K562 (cell line): ENCODE results near the gene PTPN5. TPM values are rescaled to one million over a fixed set of nuclear protein-coding genes. Genes with fewer than 3 reads are reported as not detected.

Experiments used
- CBFA2T2 ChIP-seq: fragments of 450-650 bp; conservative IDR thresholded peaks from 2 replicates; pipeline ENCODE4 v1.6.1; 2017; ENCODE audit warnings: mild to moderate bottlenecking
- CREM ChIP-seq: IDR thresholded peaks from 2 replicates; pipeline ENCODE4 v1.6.1; 2014; ENCODE audit warnings: antibody characterized with exemption, low read depth
- ERF ChIP-seq: fragments of 450-650 bp; formaldehyde crosslinking; IDR thresholded peaks from 2 replicates; pipeline ENCODE4 v1.4.0; 2020; ENCODE audit warnings: mild to moderate bottlenecking, mixed read lengths
- FOXK1 ChIP-seq: sonication (generic); formaldehyde crosslinking; IDR thresholded peaks from 2 replicates; pipeline ENCODE4 v1.8.0; 2022; ENCODE audit warnings: missing genetic modification reagents, mild to moderate bottlenecking, borderline replicate concordance
- HIVEP1 ChIP-seq: fragments of 250-450 bp; sonication (Bioruptor Pico); IDR thresholded peaks from 2 replicates; pipeline ENCODE4 v1.4.0; 2020; ENCODE audit warnings: mild to moderate bottlenecking
- HNRNPK ChIP-seq: fragments of 200-400 bp; formaldehyde crosslinking; IDR thresholded peaks from one replicate; pipeline ENCODE4 v1.6.1; 2018; ENCODE audit warnings: mild to moderate bottlenecking, low read depth, low read length; ENCODE audit not compliant: poor library complexity, severe bottlenecking
- MAZ ChIP-seq, 2 experiments: fragments of 450-650 bp in 1 of 2; sonication (generic) in 1 of 2; formaldehyde crosslinking; IDR thresholded peaks in 1 of 2; conservative IDR thresholded peaks in 1 of 2; 2 replicates each; pipeline versions ENCODE4 v1.4.0 to v1.5.0; 2020; ENCODE audit warnings: mild to moderate bottlenecking in 1 of 2, missing genetic modification reagents in 1 of 2
- ZBTB17 ChIP-seq: fragments of 450-650 bp; formaldehyde crosslinking; IDR thresholded peaks from 2 replicates; pipeline ENCODE4 v1.4.0; 2020; ENCODE audit warnings: mild to moderate bottlenecking
- ZC3H11A ChIP-seq: IDR thresholded peaks from 2 replicates; pipeline ENCODE4 v1.6.1; 2012; ENCODE audit warnings: low read depth, low read length, improper control_type of control experiment
- polyA plus RNA-seq, 8 experiments: library from polyadenylated mRNA; depleted of rRNA in 4 of 8; stranded (reverse) in 5 of 8; unstranded in 3 of 8; fragments of >200 nt; fragmentation: Nextera tagmentation in 2 of 8; fragmentation: Illumina TruSeq in 1 of 8; extraction: Ambion mirVana in 2 of 8; extraction: Trizol in 1 of 8; gene quantifications; 2 replicates each; pipeline versions ENCODE4 v1.2.1 to v1.2.3, GENCODE V29; 2011 to 2014; ENCODE audit warnings: inconsistent platforms in 1 of 8, missing spikeins in 1 of 8
- total RNA-seq, 7 experiments: library from RNA; depleted of rRNA in 6 of 7; stranded (reverse); fragments of >200 nt in 6 of 7; fragmentation: Illumina TruSeq in 2 of 7; extraction: Trizol in 2 of 7; gene quantifications; 2 replicates each; pipeline versions ENCODE4 v1.2.1 to v1.2.3, GENCODE V29; 2011 to 2021; ENCODE audit warnings: low replicate concordance in 1 of 7
- TF ChIP-seq, protein P1 (sequence below): sonication (generic); formaldehyde crosslinking; IDR thresholded peaks from 2 replicates; pipeline ENCODE4 v1.8.0; 2022; ENCODE audit warnings: mild to moderate bottlenecking, missing genetic modification reagents
- TF ChIP-seq, protein P2 (sequence below): sonication (generic); formaldehyde crosslinking; IDR thresholded peaks from 2 replicates; pipeline ENCODE4 v1.8.1; 2023; ENCODE audit warnings: mild to moderate bottlenecking, missing genetic modification reagents
- TF ChIP-seq, protein P3 (sequence below): fragments of 250-450 bp; sonication (Bioruptor Pico); IDR thresholded peaks from 2 replicates; pipeline ENCODE4 v1.5.0; 2022; ENCODE audit warnings: mild to moderate bottlenecking
- TF ChIP-seq, protein P4 (sequence below), 2 experiments: fragments of 450-650 bp; formaldehyde crosslinking in 1 of 2; IDR thresholded peaks; 2 replicates each; pipeline versions ENCODE4 v1.4.0 to v1.6.1; 2014 to 2020; ENCODE audit warnings: mild to moderate bottlenecking in 2 of 2, borderline replicate concordance in 1 of 2, low read depth in 1 of 2

The PTPN5 gene
- total and polyA plus RNA-seq, 9 of the 15 experiments (the other 6 are each of a cell fraction or from before 2014, with no cell fraction given) = not detected

- TF ChIP-seq, protein P1, sequence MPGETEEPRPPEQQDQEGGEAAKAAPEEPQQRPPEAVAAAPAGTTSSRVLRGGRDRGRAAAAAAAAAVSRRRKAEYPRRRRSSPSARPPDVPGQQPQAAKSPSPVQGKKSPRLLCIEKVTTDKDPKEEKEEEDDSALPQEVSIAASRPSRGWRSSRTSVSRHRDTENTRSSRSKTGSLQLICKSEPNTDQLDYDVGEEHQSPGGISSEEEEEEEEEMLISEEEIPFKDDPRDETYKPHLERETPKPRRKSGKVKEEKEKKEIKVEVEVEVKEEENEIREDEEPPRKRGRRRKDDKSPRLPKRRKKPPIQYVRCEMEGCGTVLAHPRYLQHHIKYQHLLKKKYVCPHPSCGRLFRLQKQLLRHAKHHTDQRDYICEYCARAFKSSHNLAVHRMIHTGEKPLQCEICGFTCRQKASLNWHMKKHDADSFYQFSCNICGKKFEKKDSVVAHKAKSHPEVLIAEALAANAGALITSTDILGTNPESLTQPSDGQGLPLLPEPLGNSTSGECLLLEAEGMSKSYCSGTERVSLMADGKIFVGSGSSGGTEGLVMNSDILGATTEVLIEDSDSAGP (CRISPR knock-in tag) = no peak
- TF ChIP-seq, protein P2, sequence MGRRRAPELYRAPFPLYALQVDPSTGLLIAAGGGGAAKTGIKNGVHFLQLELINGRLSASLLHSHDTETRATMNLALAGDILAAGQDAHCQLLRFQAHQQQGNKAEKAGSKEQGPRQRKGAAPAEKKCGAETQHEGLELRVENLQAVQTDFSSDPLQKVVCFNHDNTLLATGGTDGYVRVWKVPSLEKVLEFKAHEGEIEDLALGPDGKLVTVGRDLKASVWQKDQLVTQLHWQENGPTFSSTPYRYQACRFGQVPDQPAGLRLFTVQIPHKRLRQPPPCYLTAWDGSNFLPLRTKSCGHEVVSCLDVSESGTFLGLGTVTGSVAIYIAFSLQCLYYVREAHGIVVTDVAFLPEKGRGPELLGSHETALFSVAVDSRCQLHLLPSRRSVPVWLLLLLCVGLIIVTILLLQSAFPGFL (CRISPR knock-in tag) = no peak
- TF ChIP-seq, protein P3, sequence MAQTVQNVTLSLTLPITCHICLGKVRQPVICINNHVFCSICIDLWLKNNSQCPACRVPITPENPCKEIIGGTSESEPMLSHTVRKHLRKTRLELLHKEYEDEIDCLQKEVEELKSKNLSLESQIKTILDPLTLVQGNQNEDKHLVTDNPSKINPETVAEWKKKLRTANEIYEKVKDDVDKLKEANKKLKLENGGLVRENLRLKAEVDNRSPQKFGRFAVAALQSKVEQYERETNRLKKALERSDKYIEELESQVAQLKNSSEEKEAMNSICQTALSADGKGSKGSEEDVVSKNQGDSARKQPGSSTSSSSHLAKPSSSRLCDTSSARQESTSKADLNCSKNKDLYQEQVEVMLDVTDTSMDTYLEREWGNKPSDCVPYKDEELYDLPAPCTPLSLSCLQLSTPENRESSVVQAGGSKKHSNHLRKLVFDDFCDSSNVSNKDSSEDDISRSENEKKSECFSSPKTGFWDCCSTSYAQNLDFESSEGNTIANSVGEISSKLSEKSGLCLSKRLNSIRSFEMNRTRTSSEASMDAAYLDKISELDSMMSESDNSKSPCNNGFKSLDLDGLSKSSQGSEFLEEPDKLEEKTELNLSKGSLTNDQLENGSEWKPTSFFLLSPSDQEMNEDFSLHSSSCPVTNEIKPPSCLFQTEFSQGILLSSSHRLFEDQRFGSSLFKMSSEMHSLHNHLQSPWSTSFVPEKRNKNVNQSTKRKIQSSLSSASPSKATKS = no peak
- TF ChIP-seq CREM (peak; percentile 82), ZBTB17 (CRISPR knock-in tag) (no peak), HNRNPK (no peak), ZC3H11A (no peak), CBFA2T2 (peak; percentile 23; the same call in 1 of the 2 replicates), ERF (CRISPR knock-in tag) (no peak), FOXK1 (no peak), HIVEP1 (CRISPR knock-in tag) (no peak), MAZ (CRISPR knock-in tag; conservative IDR thresholded peaks at IDR 0.05 in 1 of 2, IDR thresholded peaks at IDR 0.05 in 1 of 2) (peak in 1 of 2 experiments; percentile 9; a peak in 1 of 4 replicates)
- TF ChIP-seq, protein P4, sequence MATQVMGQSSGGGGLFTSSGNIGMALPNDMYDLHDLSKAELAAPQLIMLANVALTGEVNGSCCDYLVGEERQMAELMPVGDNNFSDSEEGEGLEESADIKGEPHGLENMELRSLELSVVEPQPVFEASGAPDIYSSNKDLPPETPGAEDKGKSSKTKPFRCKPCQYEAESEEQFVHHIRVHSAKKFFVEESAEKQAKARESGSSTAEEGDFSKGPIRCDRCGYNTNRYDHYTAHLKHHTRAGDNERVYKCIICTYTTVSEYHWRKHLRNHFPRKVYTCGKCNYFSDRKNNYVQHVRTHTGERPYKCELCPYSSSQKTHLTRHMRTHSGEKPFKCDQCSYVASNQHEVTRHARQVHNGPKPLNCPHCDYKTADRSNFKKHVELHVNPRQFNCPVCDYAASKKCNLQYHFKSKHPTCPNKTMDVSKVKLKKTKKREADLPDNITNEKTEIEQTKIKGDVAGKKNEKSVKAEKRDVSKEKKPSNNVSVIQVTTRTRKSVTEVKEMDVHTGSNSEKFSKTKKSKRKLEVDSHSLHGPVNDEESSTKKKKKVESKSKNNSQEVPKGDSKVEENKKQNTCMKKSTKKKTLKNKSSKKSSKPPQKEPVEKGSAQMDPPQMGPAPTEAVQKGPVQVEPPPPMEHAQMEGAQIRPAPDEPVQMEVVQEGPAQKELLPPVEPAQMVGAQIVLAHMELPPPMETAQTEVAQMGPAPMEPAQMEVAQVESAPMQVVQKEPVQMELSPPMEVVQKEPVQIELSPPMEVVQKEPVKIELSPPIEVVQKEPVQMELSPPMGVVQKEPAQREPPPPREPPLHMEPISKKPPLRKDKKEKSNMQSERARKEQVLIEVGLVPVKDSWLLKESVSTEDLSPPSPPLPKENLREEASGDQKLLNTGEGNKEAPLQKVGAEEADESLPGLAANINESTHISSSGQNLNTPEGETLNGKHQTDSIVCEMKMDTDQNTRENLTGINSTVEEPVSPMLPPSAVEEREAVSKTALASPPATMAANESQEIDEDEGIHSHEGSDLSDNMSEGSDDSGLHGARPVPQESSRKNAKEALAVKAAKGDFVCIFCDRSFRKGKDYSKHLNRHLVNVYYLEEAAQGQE (IDR thresholded peaks at IDR 0.05; ENCODE audit: borderline replicate concordance) = peak; percentile 19; the same call in 1 of the 2 replicates
- TF ChIP-seq, protein P4 (CRISPR knock-in tag; IDR thresholded peaks at IDR 0.05; ENCODE audit: low read depth) = no peak; the same call in 1 of the 2 replicates
Observed at GRCh38 chr11:18698341-18699268, 93.0 kb downstream of the PTPN5 start, which contains the start of gene TMEM86A (continued).
